Activated CD8-positive, alpha-beta memory T cell treated with anti-CD3 and anti-CD28 coated beads, Interleukin-2, amount 50 U/mL, for 1 hour (primary cell): Measurements from ENCODE around the gene RNU11.
"Not testable (repeated sequence)": the region's sequence is repeated elsewhere in the genome, so short reads cannot be mapped to it uniquely, and the experiment has no call there.

Source experiments
- DNase-seq: peaks from one replicate; pipeline ENCODE4 v3.0.0-alpha.2; 2020; ENCODE audit errors: extremely low read depth

Gene RNU11

DNA sequence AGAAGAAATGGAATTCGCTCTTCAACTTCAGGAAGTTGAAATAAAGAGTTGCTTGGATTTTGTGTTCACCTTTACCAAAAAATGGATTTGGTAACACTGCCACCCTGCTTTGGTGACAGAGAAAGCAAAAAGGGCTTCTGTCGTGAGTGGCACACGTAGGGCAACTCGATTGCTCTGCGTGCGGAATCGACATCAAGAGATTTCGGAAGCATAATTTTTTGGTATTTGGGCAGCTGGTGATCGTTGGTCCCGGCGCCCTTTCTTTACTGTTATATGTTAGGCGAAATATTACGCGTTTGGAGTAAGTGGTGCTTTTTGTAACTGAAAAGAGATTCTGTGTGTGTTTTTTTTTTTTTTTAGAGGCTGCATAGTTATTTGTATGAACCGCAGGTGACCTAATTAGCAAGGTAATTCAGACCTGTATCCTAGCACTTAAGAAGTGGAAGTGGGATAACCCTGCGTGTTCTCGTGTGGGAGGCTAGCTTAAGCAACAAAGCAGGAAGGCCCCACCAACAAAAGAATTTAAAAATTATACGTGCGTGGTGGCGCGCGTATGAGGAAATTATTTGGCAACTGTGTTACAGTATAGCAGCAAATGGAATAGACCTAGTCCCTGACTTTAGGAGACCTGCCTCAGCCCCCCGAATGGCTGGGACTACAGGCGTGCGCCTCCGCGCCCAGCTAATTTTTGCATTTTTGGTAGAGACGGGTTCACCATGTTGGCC lies at the start of gene RNU11:
Gene RNU11 (plus strand): TSS at position 127 of the 725 bp plus-strand sequence.
- DNase-seq: peak; percentile 87

DNA sequence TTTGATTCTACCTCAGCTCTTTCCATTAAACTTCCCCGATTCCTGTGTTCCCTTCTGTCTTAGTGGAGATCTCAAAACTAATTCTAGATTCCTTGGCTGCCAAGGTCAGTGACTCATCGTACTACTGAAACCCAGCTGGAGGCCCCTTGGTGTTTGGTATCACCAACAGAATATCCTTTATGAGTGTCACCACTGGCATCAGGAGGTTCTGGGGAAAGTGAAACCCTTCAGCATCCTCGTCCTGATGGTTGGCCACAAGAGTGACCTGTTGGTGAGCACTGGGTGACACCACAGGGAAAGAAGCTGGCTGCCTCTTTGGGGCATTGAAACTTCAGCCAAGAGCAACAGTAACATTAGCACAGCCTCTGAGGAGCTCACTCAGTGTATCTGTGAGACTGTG lies 46.7 kb upstream of the RNU11 start:
- no peak for DNase-seq

DNA sequence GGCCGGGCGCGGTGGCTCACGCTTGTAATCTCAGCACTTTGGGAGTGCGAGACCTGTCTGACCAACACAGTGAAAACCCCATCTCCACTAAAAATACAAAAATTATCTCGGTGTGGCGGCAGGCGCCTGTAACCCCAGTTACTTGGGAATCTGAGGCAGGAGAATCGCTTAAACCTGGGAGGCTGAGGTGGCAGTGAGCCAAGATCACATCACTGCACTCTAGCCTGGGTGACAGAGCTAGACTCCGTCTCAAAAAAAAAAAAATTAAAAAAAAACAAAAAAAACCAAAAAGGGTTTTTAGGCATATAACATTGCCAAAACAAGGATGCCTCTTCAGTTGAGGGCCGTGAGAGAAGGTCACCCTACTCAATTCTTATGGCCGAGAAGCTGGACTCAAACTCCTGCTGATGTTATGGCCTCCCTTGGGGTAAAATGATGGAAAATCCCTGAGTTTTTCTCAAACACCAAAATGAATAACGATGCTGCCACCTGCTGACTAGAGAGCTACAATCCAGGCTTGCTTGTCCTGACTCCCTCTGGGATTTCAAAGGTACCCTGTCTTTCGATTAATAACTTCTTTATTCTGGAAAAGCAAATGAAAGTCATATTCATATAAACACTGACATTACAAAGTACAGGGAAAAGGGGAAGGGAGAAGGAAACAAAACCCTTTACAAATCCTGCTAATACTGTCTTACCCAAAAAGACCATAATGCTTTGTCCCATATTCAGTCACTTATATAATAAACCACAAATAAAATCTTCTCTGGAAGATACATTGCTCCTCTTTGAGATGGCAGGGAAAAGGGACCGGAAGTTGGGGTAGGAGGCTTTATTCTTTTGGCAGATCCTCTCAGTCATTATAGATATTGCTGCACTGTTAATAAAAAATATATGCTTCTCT lies 45.6 kb upstream of the RNU11 start:
- no peak for DNase-seq

GRCh38 chr1:28604411-28604810 lies 44.0 kb upstream of the RNU11 start:
- no peak for DNase-seq

DNA sequence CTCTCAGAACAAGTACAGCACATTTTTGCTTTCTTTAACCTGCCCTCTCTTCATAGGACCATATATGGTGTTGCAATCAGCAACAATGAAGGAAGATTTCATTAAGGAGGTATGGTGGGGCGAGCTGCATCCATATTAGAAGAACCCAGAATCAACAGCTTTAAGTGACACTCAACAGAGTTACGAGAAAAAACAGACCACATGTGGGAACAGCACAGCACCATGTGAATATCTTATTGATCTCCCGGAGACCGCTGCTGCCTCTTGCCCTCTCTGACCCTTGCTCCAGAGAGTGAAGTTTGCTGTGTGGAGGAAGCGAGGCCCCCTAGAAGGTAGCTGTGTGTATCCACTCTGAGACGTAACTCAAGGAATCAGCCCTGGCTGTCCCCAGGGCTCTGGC lies 43.4 kb upstream of the RNU11 start:
- DNase-seq: no peak

- no peak for DNase-seq
Observed at GRCh38 chr1:28606771-28607170, 41.6 kb upstream of the RNU11 start.

- DNase-seq: no peak
Observed at GRCh38 chr1:28613175-28613574, 35.2 kb upstream of the RNU11 start.

- no peak for DNase-seq
Observed at GRCh38 chr1:28631713-28632112, 16.7 kb upstream of the RNU11 start.

DNA sequence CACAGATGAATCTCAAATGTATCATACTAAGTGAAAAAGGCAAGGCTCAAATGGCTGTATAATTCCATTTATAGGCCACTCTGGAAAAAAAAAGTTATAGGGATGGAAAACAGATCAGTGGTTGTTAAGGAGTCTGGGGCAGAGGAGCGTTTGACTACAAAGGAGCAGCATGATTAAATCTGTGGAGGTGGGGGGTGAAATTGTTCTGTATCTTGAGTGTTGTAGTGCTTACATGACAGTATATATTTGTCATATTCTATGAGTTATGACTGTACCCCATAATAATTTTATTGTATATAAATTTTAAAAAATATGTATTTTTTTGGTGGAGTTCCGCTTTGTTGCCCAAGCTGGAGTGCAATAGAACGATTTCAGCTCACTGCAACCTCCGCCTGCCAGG lies 15.8 kb upstream of the RNU11 start:
- no peak for DNase-seq

GRCh38 chr1:28640766-28641165 lies 7.6 kb upstream of the RNU11 start:
- no peak for DNase-seq

DNA sequence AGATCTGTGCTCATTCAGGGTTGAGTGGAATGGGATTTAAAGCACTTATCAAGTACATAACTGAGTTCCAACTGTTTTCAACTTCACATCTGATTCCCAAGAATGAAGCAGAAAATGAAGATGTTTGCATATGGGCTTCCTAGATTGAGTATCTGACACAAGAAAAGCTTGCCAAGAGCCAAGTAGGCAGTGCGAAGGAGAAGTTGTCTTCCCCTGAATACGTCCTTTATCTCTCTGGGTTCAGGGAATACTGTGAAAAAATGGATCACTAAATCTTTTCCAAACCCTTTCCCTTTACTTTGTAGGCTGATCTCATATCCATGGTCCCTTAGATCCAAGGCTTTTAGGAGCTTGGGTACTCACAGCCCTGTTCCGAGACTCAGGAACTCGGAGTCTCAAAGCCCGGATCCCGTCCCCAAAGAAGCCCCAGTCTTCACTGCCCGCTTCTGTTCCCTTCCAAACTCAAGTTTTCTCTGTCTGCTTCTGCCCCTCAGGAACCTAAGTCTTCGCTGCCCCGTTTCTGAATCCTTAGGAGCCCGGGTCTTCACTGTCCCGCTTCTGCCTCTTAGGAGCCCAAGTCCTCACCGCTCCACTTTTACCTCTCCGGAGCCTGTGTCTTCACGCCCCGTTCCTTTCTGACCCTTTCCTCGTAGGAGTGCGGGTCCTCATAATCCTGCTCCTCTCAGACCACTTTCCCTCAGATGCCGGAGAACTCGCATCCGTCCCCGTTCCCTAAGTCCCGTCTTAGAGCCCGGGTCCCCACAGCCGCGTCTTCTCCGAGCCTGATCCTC lies 6.1 kb upstream of the RNU11 start:
- no peak for DNase-seq

GRCh38 chr1:28642847-28643635 lies 5.4 kb upstream of the RNU11 start, which contains the start of gene TAF12:
TSS of gene TAF12 (minus strand) at chr1:28643067. CDS start at chr1:28622081, 20,986 bp downstream.
- DNase-seq: peak; percentile 77

DNA sequence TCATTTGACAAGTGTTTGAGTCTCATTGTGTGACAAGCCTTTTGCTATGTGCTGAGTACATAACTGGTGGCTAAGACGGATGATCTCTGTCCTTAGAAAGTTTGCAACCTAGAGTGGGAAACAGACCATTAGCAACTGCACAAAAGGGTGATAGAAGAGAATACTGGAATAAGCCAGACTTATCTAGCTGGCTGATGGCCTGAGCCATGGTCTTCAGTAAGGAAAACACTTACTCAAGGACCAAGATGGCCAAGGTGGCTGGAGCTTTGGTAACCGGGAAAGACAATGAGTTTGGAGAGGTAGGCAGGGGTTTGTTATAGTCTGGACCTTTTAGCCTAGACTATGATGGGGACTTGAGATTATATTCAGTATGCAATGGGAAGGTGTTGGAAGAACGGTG lies 3.9 kb upstream of the RNU11 start:
- no peak for DNase-seq

- DNase-seq: not testable (repeated sequence)
Observed at GRCh38 chr1:28645406-28645805, 3.0 kb upstream of the RNU11 start.

DNA sequence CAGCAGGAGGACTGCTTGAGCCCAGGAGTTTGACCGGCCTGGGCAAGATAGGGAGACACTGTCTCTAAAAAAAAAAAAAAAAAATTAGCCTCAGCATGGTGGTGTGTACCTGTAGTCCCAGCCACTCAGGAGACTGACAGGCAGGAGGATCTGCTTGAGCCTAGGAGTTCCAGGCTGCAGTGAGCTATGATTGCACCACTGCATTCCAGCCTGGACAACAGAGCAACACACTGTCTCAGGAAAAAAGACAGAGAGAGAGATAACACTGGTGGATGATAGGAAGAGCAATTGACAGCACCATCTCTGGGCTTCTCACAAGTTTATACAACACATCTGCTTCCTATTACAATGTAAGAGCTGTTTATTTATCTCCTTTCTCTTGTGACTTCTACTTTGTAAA lies 2.4 kb upstream of the RNU11 start:
- DNase-seq: no peak

- peak; percentile 78 for DNase-seq
Observed at GRCh38 chr1:28648008-28648473, 359 bp upstream of the RNU11 start.

- DNase-seq: not testable (repeated sequence)
Observed at GRCh38 chr1:28653063-28653462, 4.7 kb downstream of the RNU11 start.

DNA sequence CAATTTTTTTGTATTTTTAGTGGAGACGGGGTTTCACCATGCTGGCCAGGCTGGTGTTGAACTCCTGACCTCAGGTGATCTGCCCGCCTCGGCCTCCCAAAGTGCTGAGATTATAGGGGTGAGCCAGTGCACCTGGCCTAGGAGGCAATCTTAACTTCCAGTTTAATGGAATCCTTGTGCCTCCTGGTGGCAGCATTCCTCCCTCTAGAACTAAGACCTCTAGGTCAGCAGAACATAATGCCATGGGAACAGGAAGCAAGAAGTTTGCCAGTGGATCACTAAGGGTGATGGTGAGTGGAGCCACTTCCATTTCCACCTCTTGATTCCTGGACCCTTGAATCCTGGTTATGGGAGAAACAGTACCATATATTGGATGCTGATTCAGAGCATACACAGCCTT lies 5.5 kb downstream of the RNU11 start:
- not testable (repeated sequence) for DNase-seq

- not testable (repeated sequence) for DNase-seq
Observed at GRCh38 chr1:28655448-28656311, 7.3 kb downstream of the RNU11 start.

- no peak for DNase-seq
Observed at GRCh38 chr1:28656335-28656734, 7.9 kb downstream of the RNU11 start.
